DMS53 treated with DMSO at 0.1 percent for 48 hours (cell line): Measurements from ENCODE around the gene EPOP.
"Not testable (repeated sequence)": the region's sequence is repeated elsewhere in the genome, so short reads cannot be mapped to it uniquely, and the experiment has no call there.

ENCODE experiments used
- DNase-seq: peaks from one replicate; lab custom pipeline; 2025; ENCODE audit not compliant: unreplicated experiment; lab: John Stamatoyannopoulos, UW

Gene EPOP

DNA sequence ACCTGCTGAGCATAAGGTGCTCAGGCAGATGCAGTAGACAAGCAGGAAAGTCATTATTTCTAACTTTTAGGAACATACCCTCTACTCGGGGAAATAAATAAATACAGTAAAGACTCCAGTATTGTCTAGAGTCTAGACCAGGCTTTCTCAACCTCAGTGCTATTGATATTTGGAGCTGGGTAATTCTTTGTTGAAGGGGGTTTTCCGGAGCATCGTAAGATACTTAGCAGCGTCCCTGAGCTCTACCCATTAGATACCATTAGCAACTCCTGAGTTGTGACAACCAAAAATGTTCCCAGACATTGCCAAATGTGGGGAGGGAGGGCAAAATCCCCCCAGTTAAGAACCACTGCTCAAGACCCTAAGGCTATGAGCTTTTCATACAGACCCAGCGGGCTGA lies 21.1 kb downstream of the EPOP start:
- DNase-seq, result no peak

- no peak for DNase-seq
These were observed 21.5 kb downstream of the EPOP start for GRCh38 chr17:38653230-38653629.

GRCh38 chr17:38650653-38651173 lies 24.0 kb downstream of the EPOP start:
- DNase-seq, result not testable (repeated sequence)

DNA sequence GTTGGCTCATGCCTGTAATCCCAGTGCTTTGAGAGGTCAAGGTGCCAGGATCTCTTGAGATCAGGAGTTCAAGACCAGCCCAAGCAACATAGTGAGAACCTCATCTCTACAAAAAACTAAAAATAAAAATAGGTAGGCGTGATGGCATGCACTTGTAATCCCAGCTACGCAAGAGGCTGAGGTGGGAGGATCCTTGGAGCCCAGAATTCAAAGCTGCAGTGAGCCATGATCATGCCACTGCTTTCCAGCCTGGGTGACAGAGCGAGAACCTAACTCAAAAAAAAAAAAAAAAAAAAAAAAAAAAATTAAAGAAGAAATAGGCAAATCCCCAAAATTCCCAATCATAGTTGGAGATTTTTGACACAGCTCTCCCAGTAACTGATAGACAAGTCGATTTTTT lies 36.8 kb downstream of the EPOP start:
- DNase-seq, result no peak

DNA sequence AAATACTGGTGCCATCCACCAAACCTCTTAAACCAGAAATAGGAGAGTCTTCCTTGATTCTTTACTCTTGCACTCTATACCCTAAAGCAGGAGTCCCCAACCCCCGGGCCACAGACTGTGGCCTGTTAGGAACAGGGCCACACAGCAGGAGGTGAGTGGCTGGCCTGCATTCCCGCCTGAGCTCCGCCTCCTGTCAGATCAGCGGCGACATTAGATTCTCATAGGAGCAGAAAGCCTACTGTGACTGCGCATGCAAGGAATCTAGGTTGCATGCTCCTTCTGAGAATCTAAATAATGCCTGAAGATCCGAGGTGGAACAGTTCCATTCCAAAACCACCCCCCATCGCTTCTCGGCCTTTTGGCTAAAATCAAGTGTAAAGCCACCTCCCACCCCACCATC lies 38.7 kb downstream of the EPOP start:
- DNase-seq, result no peak

DNA sequence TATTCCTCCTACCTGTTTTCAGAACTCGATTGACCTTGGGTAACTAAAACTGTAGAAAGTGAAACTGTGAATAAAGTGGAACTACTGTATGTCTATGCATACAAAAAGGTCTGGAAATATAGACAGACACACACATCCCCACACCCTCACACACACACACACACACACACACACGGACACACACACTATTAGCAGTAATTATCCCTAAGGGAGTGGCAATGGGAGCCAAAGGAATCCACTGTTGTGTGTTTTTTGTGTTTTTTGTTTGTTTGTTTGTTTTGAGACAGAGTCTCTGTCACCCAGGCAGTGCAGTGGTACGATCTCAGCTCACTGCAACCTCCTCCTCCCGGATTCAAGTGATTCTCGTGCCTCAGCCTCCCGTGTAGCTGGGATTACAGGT lies 42.4 kb downstream of the EPOP start:
- DNase-seq, result no peak

- no peak for DNase-seq
These were observed 46.3 kb downstream of the EPOP start for GRCh38 chr17:38628441-38628840.

GRCh38 chr17:38627957-38628356 lies 46.8 kb downstream of the EPOP start:
- DNase-seq, result no peak

GRCh38 chr17:38626606-38627226 lies 48.0 kb downstream of the EPOP start:
- peak; percentile 6 for DNase-seq

DNA sequence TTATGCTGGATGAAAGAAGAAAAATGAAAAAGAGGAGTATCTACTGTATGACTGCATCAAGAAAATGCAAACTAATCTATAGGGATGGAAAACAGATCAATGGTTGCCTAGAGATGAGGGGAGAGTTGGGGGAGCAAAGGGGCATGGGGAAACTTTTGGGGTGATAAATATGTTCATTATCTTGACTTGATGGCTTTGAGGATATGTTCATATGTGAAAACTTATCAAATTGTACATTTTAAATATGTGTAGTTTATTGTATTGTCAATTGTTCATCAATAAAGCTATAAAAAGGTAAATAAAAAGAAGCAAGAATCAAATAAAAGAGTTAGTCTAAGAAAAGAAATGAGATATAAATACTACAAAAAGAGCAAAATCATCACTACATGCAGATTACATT lies 49.3 kb downstream of the EPOP start:
- DNase-seq, result no peak

DNA sequence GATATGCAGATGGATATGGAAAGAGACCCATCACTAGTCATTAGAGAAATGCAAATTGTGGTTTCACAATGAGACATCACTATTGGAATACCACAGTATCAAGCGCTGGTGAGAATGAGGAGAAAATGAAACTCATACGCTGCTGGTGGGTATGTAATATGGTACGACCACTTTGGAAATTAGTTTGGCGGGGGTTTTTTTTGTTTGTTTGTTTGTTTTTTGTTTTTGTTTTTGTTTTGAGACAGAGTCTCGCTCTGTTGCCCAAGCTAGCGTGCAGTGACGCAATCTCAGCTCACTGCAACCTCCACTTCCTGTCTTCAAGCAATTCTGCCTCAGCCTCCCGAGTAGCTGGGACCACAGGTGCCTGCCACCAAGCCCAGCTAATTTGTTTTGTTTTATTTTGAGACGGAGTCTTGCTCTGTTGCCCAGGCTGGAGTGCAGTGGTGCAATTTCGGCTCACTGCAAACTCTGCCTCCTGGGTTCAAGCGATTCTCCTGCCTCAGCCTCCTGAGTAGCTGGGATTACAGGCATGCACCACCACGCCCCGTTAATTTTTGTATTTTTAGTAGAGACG lies 49.9 kb downstream of the EPOP start:
- not testable (repeated sequence) for DNase-seq
